ENCODE measurements around the gene MAPK4.

- no peak for TF ChIP-seq CTCF (IDR thresholded peaks at IDR 0.05; ENCODE audit: insufficient read depth, low read length)
- no peak for TF ChIP-seq POLR2AphosphoS5 (IDR thresholded peaks at IDR 0.05; ENCODE audit: low read depth)
- TF ChIP-seq GABPA (IDR thresholded peaks at IDR 0.05; ENCODE audit: low read depth) = no peak
Measured at GRCh38 chr18:50719471-50720324, 159.8 kb downstream of the MAPK4 start.
